ENCODE results near the gene SLC44A3.

DNA sequence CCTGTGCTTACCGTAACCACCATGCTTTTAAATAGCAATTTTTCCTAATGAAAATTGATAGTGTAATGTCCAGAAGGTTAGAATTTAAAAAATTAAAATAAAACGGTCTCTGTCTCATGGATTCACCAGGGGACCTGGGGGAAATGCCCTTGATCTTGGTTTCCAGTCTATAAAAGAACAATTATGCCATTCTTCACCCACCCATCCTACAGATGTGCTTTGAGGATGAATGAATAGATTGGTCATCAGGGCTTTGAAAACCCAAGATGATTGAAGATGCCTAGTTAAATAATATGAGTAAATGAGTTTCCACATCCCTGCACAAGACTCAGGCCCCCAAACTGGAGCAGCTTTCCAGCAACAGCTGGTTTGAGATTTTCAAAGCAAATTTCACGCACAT lies 68.0 kb downstream of the SLC44A3 start:
- TF ChIP-seq, protein P1, sequence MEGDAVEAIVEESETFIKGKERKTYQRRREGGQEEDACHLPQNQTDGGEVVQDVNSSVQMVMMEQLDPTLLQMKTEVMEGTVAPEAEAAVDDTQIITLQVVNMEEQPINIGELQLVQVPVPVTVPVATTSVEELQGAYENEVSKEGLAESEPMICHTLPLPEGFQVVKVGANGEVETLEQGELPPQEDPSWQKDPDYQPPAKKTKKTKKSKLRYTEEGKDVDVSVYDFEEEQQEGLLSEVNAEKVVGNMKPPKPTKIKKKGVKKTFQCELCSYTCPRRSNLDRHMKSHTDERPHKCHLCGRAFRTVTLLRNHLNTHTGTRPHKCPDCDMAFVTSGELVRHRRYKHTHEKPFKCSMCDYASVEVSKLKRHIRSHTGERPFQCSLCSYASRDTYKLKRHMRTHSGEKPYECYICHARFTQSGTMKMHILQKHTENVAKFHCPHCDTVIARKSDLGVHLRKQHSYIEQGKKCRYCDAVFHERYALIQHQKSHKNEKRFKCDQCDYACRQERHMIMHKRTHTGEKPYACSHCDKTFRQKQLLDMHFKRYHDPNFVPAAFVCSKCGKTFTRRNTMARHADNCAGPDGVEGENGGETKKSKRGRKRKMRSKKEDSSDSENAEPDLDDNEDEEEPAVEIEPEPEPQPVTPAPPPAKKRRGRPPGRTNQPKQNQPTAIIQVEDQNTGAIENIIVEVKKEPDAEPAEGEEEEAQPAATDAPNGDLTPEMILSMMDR (conservative IDR thresholded peaks at IDR 0.05), result no peak
- no peak for TF ChIP-seq ZFX (IDR thresholded peaks at IDR 0.05)

Data from C4-2B (cell line).